HEK293 (cell line): ENCODE measurements around the gene CDK2.
A peak's percentile ranks its signal among the peaks of the same experiment; 100 is the strongest.

Source experiments
- EGR2 ChIP-seq: fragments of 450-650 bp; formaldehyde crosslinking; IDR thresholded peaks from 2 replicates; pipeline ENCODE4 v1.5.1; 2016; ENCODE audit warnings: low read depth, missing biosample characterization, missing genetic modification characterization
- HOXC10 ChIP-seq: sonication (generic); formaldehyde crosslinking; IDR thresholded peaks from 2 replicates; pipeline ENCODE4 v1.8.1; 2023; ENCODE audit warnings: mild to moderate bottlenecking, missing genetic modification reagents
- KLF7 ChIP-seq: fragments of 450-650 bp; formaldehyde crosslinking; IDR thresholded peaks from 2 replicates; pipeline ENCODE4 v1.5.1; 2016; ENCODE audit warnings: missing biosample characterization, missing genetic modification characterization, borderline replicate concordance
- MEIS1 ChIP-seq: sonication (generic); formaldehyde crosslinking; IDR thresholded peaks from 2 replicates; pipeline ENCODE4 v1.8.1; 2022; ENCODE audit warnings: missing genetic modification reagents, mild to moderate bottlenecking, borderline replicate concordance
- SCRT2 ChIP-seq: fragments of 450-650 bp; formaldehyde crosslinking; IDR thresholded peaks from 2 replicates; pipeline ENCODE4 v1.5.1; 2016; ENCODE audit warnings: missing biosample characterization, missing genetic modification characterization
- SP2 ChIP-seq: fragments of 450-650 bp; formaldehyde crosslinking; IDR thresholded peaks from 2 replicates; pipeline ENCODE4 v1.5.1; 2016; ENCODE audit warnings: missing biosample characterization, missing genetic modification characterization
- WT1 ChIP-seq: fragments of 450-650 bp; formaldehyde crosslinking; IDR thresholded peaks from 2 replicates; pipeline ENCODE4 v1.5.1; 2016; ENCODE audit warnings: missing biosample characterization, missing genetic modification characterization
- ZBTB26 ChIP-seq: fragments of 450-650 bp; formaldehyde crosslinking; optimal IDR thresholded peaks from 2 replicates; pipeline ENCODE3; 2016; ENCODE audit warnings: missing biosample characterization, mild to moderate bottlenecking, missing genetic modification characterization
- ZBTB49 ChIP-seq: fragments of 450-650 bp; formaldehyde crosslinking; IDR thresholded peaks from 2 replicates; pipeline ENCODE4 v1.5.1; 2016; ENCODE audit warnings: missing biosample characterization, missing genetic modification characterization, low read depth
- ZBTB6 ChIP-seq: fragments of 450-650 bp; formaldehyde crosslinking; IDR thresholded peaks from 2 replicates; pipeline ENCODE4 v1.5.1; 2017; ENCODE audit warnings: missing biosample characterization, missing genetic modification characterization
- ZNF112 ChIP-seq: fragments of 450-650 bp; formaldehyde crosslinking; IDR thresholded peaks from 2 replicates; pipeline ENCODE4 v1.5.0; 2017; ENCODE audit warnings: missing biosample characterization, missing genetic modification characterization
- ZNF157 ChIP-seq: fragments of 450-650 bp; formaldehyde crosslinking; IDR thresholded peaks from 2 replicates; pipeline ENCODE4 v1.5.1; 2016; ENCODE audit warnings: missing biosample characterization, missing genetic modification characterization
- ZNF16 ChIP-seq: fragments of 450-650 bp; formaldehyde crosslinking; IDR thresholded peaks from 2 replicates; pipeline ENCODE4 v1.5.1; 2016; ENCODE audit warnings: low read depth, missing biosample characterization, missing genetic modification characterization
- ZNF23 ChIP-seq: fragments of 450-650 bp; formaldehyde crosslinking; IDR thresholded peaks from 2 replicates; pipeline ENCODE4 v1.5.1; 2016; ENCODE audit warnings: missing biosample characterization, missing genetic modification characterization, borderline replicate concordance
- ZNF24 ChIP-seq: fragments of 450-650 bp; formaldehyde crosslinking; IDR thresholded peaks from 2 replicates; pipeline ENCODE4 v1.5.1; 2016; ENCODE audit warnings: missing biosample characterization, missing genetic modification characterization
- ZNF335 ChIP-seq: fragments of 450-650 bp; formaldehyde crosslinking; conservative IDR thresholded peaks from 2 replicates; pipeline ENCODE4 v1.5.1; 2016; ENCODE audit warnings: missing biosample characterization, missing genetic modification characterization
- ZNF394 ChIP-seq: fragments of 450-650 bp; formaldehyde crosslinking; IDR thresholded peaks from 2 replicates; pipeline ENCODE4 v1.5.1; 2016; ENCODE audit warnings: missing biosample characterization, missing genetic modification characterization, mild to moderate bottlenecking, moderate library complexity, borderline replicate concordance
- ZNF423 ChIP-seq: fragments of 450-650 bp; formaldehyde crosslinking; IDR thresholded peaks from 2 replicates; pipeline ENCODE4 v1.5.1; 2016; ENCODE audit warnings: missing biosample characterization, missing genetic modification characterization
- ZNF433 ChIP-seq: fragments of 450-650 bp; formaldehyde crosslinking; IDR thresholded peaks from 2 replicates; pipeline ENCODE4 v1.5.1; 2016; ENCODE audit warnings: missing biosample characterization, missing genetic modification characterization, low read depth
- ZNF488 ChIP-seq: fragments of 450-650 bp; formaldehyde crosslinking; IDR thresholded peaks from 2 replicates; pipeline ENCODE4 v1.5.1; 2016; ENCODE audit warnings: missing biosample characterization, missing genetic modification characterization
- ZNF514 ChIP-seq: fragments of 450-650 bp; formaldehyde crosslinking; IDR thresholded peaks from 2 replicates; pipeline ENCODE4 v1.5.1; 2016; ENCODE audit warnings: missing biosample characterization, missing genetic modification characterization
- ZNF544 ChIP-seq: fragments of 450-650 bp; formaldehyde crosslinking; IDR thresholded peaks from 2 replicates; pipeline ENCODE4 v1.5.0; 2017; ENCODE audit warnings: missing biosample characterization, missing genetic modification characterization
- ZNF549 ChIP-seq: fragments of 450-650 bp; IDR thresholded peaks from 2 replicates; pipeline ENCODE4 v1.5.1; 2018; ENCODE audit warnings: missing biosample characterization, missing genetic modification characterization, mild to moderate bottlenecking, inconsistent platforms, moderate library complexity
- ZNF610 ChIP-seq: fragments of 450-650 bp; formaldehyde crosslinking; IDR thresholded peaks from 2 replicates; pipeline ENCODE4 v1.5.1; 2016; ENCODE audit warnings: missing biosample characterization, missing genetic modification characterization, borderline replicate concordance
- ZNF660 ChIP-seq: fragments of 450-650 bp; IDR thresholded peaks from 2 replicates; pipeline ENCODE4 v1.5.1; 2018; ENCODE audit warnings: missing biosample characterization, mild to moderate bottlenecking, missing genetic modification characterization
- ZNF768 ChIP-seq: fragments of 450-650 bp; formaldehyde crosslinking; IDR thresholded peaks from 2 replicates; pipeline ENCODE4 v1.5.1; 2018; ENCODE audit warnings: missing biosample characterization, mild to moderate bottlenecking, missing genetic modification characterization
- ZNF837 ChIP-seq: fragments of 450-650 bp; formaldehyde crosslinking; IDR thresholded peaks from 2 replicates; pipeline ENCODE4 v1.5.1; 2016; ENCODE audit warnings: missing biosample characterization, missing genetic modification characterization
- ZXDB ChIP-seq: fragments of 450-650 bp; formaldehyde crosslinking; IDR thresholded peaks from 2 replicates; pipeline ENCODE4 v1.5.1; 2016; ENCODE audit warnings: missing biosample characterization, missing genetic modification characterization
- TF ChIP-seq, protein P1 (sequence below): fragments of 450-650 bp; formaldehyde crosslinking; conservative IDR thresholded peaks from 2 replicates; pipeline ENCODE4 v1.5.1; 2016; ENCODE audit warnings: low read depth, missing biosample characterization, missing genetic modification characterization
- TF ChIP-seq, protein P2 (sequence below): fragments of 450-650 bp; formaldehyde crosslinking; IDR thresholded peaks from 2 replicates; pipeline ENCODE4 v1.5.1; 2016; ENCODE audit warnings: missing biosample characterization, missing genetic modification characterization

The CDK2 gene

DNA sequence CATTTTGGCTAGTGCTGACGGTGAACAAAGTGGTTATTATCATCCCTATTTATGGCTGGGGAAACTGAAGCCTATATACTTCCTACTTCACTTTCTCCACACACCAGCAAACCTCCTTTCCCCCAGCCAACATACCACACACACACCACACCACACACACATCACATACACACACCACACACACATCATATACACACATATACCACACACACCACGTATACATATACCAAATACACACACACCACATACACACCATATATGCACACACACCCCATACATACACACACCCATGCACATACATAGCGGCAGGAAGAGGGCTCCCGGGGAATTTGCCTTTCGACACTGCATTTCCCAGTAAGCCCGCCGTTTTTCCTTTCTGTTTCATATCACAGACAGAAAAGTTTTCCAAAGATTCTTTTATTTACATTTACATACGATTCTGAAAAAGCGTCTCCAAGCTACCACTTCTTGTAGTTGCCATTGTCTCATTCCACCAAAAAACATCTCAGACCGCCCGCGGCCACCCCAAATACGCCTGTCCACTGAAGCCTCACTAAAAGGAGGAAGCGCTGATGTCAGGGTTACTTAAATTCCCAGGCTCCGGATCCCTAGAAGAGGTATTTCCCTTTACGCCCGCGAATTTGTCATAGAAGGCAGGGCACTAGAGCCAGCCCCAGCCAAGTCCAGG is 6.4 kb downstream of the CDK2 start (continued):
- TF ChIP-seq, protein P1, sequence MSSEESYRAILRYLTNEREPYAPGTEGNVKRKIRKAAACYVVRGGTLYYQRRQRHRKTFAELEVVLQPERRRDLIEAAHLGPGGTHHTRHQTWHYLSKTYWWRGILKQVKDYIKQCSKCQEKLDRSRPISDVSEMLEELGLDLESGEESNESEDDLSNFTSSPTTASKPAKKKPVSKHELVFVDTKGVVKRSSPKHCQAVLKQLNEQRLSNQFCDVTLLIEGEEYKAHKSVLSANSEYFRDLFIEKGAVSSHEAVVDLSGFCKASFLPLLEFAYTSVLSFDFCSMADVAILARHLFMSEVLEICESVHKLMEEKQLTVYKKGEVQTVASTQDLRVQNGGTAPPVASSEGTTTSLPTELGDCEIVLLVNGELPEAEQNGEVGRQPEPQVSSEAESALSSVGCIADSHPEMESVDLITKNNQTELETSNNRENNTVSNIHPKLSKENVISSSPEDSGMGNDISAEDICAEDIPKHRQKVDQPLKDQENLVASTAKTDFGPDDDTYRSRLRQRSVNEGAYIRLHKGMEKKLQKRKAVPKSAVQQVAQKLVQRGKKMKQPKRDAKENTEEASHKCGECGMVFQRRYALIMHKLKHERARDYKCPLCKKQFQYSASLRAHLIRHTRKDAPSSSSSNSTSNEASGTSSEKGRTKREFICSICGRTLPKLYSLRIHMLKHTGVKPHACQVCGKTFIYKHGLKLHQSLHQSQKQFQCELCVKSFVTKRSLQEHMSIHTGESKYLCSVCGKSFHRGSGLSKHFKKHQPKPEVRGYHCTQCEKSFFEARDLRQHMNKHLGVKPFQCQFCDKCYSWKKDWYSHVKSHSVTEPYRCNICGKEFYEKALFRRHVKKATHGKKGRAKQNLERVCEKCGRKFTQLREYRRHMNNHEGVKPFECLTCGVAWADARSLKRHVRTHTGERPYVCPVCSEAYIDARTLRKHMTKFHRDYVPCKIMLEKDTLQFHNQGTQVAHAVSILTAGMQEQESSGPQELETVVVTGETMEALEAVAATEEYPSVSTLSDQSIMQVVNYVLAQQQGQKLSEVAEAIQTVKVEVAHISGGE (tag by site-specific recombination) = 0 out of 2 replicates have a peak, but pooled peaks have one; percentile 50
- TF ChIP-seq ZNF514 (tag by site-specific recombination) (no peak), ZNF335 (tag by site-specific recombination) (peak; percentile 95), ZNF660 (peak; percentile 70; the same call in 1 of the 2 replicates), ZNF544 (tag by site-specific recombination) (no peak), ZNF837 (tag by site-specific recombination) (no peak), ZNF768 (tag by site-specific recombination) (no peak), ZNF549 (tag by site-specific recombination) (no peak), ZNF610 (tag by site-specific recombination) (no peak), SCRT2 (tag by site-specific recombination) (no peak), WT1 (tag by site-specific recombination) (no peak), ZNF488 (tag by site-specific recombination) (no peak), EGR2 (tag by site-specific recombination) (no peak), MEIS1 (CRISPR knock-in tag) (no peak), ZNF24 (tag by site-specific recombination) (no peak), ZNF394 (tag by site-specific recombination) (peak; percentile 23; the same call in 1 of the 2 replicates), ZBTB49 (tag by site-specific recombination) (no peak), KLF7 (tag by site-specific recombination) (no peak), ZNF23 (tag by site-specific recombination) (no peak), ZNF423 (tag by site-specific recombination) (no peak), ZBTB6 (tag by site-specific recombination) (peak; percentile 91), SP2 (tag by site-specific recombination) (no peak), ZBTB26 (no peak), ZNF112 (tag by site-specific recombination) (no peak), ZNF16 (tag by site-specific recombination) (no peak), ZNF157 (tag by site-specific recombination) (peak; percentile 46; the same call in 1 of the 2 replicates), ZNF433 (tag by site-specific recombination) (no peak), ZXDB (tag by site-specific recombination) (no peak), HOXC10 (CRISPR knock-in tag) (no peak)
- TF ChIP-seq, protein P2, sequence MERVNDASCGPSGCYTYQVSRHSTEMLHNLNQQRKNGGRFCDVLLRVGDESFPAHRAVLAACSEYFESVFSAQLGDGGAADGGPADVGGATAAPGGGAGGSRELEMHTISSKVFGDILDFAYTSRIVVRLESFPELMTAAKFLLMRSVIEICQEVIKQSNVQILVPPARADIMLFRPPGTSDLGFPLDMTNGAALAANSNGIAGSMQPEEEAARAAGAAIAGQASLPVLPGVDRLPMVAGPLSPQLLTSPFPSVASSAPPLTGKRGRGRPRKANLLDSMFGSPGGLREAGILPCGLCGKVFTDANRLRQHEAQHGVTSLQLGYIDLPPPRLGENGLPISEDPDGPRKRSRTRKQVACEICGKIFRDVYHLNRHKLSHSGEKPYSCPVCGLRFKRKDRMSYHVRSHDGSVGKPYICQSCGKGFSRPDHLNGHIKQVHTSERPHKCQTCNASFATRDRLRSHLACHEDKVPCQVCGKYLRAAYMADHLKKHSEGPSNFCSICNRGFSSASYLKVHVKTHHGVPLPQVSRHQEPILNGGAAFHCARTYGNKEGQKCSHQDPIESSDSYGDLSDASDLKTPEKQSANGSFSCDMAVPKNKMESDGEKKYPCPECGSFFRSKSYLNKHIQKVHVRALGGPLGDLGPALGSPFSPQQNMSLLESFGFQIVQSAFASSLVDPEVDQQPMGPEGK (tag by site-specific recombination) = peak; percentile 64
